HG03575 (cell line): ENCODE measurements around the gene OTUD5.
"Not testable (repeated sequence)": the region's sequence is repeated elsewhere in the genome, so short reads cannot be mapped to it uniquely, and the experiment has no call there.

Experiments
- ATAC-seq: cut with Tn5 transposase; IDR thresholded peaks from one replicate; pipeline ENCODE4 v1.9.1; 2021; ENCODE audit not compliant: unreplicated experiment, insufficient number of reproducible peaks, low FRiP score; ENCODE audit errors: extremely low read depth

Gene OTUD5

DNA sequence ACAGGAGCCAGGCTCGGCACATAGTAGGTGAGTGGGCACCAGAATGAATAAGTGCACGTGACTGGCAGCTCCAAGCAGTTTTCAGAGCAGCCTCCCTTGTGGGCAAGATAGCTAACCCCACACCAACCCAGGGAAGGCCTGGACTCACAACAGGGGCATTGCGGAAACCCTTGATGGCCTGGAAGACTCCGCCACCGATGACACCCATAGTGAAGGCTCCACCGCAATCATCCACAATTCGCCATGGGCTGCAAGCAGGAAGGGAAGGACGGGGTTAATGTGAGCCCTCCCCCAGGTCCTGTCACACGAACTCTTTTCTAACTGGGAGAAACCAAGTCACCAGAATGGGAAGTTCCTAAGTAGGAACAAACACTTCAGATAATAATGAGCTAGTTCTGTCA lies 60.8 kb downstream of the OTUD5 start:
- no peak for ATAC-seq

DNA sequence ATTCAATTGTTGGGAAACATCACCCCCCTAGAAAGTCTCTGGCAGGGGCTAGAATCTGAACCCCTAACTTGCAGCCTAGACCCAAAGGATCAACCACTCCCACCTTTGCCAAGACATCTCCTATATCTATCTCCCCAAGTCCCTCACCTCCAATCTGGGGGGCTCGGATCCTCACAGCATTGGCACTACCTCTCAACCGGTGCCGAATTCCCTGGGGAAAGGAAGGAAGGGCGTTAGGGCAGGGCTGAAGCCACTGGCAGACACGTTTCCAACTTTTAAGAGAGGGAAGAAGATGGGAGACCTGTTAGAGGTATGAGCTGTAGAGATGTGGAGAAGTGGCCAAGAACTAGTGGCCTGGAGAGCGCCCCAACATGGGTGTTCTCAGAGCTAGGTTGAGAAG lies 62.5 kb downstream of the OTUD5 start:
- no peak for ATAC-seq

DNA sequence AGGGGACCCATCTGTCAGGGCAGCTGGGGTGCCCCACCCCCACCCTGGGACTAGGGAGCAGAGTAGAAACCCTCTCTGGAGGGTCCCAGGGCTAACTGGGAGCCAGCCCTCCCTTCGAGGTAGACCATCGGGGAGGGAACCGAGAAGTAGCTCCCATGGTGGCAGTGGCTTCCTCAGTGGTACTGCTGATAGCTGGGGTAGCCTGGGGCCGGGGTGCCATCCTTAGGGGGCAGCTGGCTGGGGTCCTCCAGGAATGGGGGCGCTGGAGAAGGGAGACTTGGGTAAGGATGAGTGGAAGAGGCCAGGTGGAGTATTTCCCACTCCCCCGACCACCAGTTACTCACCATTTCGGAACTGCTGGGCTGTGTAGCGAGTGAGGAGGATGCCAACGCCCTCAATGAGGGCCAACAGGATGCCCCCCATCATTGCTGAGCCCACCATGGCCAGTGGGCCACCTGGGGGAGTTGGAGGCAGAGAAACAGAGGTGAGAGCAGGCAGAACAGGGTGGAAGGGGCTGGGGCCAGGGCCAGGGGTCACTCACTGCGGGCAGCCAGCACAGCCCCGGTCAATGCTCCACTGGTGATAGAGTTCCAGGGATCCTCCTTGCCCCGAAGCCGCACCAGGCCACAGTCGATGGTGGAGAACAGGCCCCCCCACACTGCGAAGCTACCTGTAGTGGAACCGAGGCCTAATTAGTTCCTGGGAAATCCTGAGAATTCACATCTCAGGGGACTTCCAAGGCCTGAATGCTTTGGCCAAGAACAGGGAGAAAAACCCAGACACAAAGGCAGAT lies 63.7 kb downstream of the OTUD5 start:
- ATAC-seq, result no peak

GRCh38 chrX:48892896-48893295 lies 64.5 kb downstream of the OTUD5 start:
- no peak for ATAC-seq

GRCh38 chrX:48891402-48892288 lies 65.8 kb downstream of the OTUD5 start:
- no peak for ATAC-seq

GRCh38 chrX:48890934-48891401 lies 66.4 kb downstream of the OTUD5 start:
- ATAC-seq, result no peak

DNA sequence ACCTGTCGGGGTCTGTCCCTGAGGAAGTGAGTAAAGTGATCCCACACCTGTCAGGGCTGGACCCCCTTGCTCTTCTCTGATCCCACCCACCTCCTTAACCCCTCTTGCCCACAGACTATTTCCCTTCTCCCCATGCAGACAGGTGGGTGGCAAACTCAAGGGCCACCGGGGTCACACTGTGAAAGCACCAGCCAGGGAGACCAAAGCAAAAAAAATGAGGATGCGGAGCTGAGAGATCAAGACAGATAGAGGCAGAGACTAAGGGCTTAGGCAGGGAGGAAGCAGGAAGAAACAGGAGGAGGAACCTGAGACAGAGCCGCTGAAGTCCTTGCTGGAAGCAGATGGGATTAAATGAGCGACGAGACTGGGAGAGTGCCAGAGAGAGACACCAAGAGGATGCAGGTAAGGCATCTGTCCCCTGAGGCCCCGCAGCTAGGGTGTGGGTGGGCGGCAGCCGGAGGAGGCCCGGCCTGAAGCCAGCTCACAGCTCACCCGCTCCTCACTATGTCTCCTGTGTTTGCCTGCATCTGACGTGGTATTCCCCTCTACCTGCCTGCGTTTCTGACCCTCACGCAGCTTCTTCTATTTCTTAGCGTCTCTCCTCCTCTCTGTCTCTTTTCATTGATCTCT lies 67.0 kb downstream of the OTUD5 start:
- no peak for ATAC-seq

- not testable (repeated sequence) for ATAC-seq
Measured at GRCh38 chrX:48886586-48886985, 70.8 kb downstream of the OTUD5 start.

- no peak for ATAC-seq
Measured at GRCh38 chrX:48883729-48884128, 73.7 kb downstream of the OTUD5 start.

DNA sequence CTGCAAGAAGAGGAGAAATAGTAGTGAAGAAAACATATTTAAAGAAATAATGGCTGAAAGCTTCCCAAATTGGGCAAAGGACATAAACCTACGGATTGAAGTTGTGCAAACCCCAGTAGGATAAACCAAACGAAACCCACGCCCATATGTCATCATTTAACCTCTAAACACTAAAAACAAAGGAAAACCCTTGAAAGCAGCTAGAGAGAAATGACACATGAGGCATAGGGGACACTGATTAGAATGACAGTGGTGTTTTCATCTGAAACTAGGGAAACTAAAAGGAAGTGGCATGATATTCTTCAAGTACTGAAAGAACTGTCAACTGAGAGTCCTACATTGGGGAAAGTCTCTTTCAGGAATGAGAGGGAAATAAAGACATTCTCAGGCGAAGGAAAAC lies 80.5 kb downstream of the OTUD5 start:
- not testable (repeated sequence) for ATAC-seq
